HG02981 (cell line): ENCODE results near the gene ZNF275.
"Not testable (repeated sequence)": the region's sequence is repeated elsewhere in the genome, so short reads cannot be mapped to it uniquely, and the experiment has no call there.

Experiments used
- ATAC-seq: cut with Tn5 transposase; IDR thresholded peaks from one replicate; pipeline ENCODE4 v1.9.1; 2021; ENCODE audit warnings: mild to moderate bottlenecking, moderate library complexity; ENCODE audit not compliant: unreplicated experiment

The ZNF275 gene

DNA sequence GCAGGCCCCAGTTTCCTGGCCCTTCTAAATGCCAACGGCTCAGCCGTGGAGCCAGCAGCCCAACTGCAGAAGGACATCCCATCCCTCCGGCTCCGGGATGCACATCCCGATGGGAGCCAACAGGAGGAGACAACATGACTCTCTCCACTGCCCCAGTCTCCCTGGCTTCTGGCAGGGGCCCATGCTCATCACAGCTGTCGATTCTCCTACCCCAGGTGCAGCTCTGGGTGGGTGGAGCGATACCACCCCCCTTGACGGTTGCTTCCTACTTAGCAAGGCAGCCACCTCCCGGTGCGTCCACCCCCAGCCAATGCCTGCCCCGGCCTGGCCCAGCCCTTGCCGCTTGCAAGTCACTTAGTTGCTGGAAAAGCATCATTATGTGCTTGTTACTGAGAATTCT, 19.5 kb downstream of the ZNF275 start:
- ATAC-seq = no peak

DNA sequence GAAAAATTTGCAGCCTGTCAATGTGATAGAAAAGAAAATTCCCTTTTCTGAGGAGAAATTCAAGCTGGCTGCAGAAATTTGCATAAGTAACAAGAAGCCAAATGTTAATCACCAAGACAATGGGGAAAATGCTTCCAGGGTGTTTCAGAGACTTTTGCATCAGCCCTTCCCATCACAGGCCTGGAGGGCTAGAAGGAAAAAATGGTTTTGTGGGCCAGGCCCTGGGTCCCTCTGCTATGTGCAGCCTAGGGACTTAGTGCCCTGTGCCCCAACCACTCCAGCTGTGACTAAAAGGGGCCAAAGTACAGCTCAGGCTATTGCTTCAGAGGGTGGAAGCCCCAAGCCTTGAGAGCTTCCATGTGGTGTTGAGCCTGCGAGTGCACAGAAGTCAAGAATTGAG, 23.9 kb downstream of the ZNF275 start:
- no peak for ATAC-seq

DNA sequence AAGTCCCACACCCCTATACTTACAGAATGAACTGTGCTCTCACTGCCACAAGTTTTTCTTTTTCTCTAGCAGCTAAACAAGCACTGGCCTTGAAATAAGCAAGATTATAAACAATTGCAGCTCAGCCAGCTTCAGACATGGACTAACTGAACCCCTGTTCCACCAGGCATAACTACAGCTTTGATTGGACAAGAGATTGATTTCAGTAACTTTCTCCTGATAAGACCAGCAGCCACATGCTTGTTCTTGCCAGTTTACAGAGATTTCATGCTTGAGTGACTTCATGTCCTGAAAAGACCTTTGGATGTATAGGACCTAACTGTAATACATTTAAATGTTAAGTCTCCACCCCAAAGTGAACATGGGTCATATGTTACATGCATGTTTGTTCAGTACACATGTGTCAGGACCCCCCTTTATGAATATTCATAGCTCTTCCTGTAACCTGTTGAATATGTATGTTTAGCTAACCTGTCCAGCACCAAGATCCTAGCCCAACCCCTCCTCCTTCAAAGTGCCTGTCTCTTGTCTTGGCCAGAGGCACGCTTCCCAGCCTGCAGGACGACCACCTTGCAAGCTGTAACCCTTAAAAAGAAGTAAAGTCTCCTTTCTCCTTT, 27.9 kb downstream of the ZNF275 start:
- no peak for ATAC-seq

DNA sequence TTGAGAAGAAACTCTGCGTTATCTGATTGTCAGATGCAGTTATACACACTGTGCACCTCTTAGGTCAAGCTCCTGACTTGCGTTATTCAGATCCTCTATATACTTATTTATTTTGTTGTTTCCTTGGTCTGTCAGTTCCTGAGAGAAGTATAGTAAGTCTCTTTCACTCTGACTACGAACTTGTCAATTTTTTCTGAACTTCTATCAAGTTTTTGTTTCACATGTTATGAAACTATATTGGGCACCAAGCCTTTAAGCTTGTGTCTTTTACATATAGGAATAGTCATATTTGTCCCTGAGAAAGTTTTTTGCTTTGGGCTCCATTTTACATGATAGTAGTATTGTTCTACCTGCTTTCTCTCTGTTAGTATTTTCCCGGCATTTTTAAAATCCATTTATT, 31.7 kb downstream of the ZNF275 start:
- ATAC-seq = no peak

DNA sequence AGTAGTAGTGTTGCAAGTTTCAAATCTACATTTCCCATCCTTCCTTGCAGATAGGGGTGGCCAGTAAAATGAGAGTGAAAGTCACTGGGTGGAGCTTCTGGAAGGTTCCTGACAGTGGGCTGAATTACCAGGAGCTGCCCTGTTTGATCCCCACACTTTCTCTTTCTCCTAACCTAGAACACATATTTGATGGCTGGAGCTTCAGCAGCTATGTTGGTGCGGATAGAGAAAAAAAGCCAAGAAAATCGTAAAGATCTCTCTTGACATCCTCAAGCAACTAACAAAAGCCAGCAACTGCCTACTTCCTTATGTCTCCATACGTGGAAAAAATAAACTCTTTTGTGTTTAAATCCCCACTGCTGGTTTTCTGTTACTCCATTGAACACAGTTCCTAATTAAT, 32.2 kb downstream of the ZNF275 start:
- no peak for ATAC-seq

DNA sequence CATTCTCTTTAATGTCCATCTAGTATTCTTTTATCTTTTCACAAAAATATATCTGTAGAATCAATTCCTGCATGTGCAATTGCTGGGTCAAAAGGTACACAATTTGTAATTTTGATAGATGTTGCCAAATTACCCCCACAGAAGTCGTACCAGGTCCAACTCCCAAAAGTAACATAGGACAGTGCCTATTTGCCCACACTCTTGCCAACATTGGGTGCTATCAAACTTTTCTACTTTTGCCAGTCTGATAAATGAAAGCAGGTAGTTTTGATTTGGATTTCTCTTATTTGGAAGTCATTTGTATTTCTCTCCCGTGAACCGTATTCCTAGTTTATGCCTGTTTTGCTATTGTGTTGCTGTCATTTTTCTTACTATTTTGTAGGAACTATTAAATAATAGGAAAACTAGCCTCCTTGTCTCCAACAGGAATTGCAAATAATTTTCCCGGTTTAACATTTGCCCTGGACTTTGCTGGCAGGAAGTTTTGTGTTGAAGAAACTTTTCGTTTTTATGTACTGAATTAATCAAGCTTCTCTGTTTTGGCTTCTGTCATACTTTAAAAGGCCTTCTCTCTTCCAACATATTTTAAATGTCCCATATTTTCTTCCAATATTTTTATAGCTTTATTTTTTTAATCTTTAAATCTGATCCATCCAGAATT, 33.1 kb downstream of the ZNF275 start:
- ATAC-seq = no peak

DNA sequence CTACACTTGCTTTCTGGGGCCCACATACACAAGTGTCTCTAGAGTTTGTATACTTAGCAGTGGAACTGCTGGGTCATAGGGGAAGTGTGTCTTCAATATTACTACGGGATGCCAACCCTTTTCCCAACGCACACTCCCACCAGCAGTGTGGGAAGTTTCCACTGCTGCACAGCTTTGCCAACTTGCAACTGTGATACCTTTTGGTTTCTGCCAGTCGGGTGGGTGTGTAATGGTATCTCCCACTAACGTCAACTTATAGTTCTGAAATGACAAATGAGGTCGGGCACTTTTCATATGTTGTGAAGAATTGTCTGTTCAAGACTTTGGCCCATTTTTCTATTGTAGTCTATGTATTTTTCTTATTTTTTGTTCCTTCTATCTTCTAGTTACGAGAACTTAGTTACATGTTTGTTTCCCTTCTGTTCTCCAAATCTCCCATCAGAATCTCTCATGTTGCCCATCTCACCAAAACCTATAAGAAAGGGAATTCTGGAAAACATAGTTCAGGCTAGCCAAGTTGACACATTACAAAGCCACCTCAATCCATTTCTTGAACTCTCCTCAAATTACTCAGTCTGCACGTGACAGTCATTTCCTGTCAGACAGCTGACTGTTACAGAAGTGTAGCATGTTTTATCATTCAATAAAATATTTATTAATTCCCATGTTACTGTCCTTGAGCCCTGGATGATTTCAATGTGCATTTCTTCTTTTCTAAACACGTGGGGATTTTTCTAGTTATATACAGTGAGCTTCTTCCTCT, 36.5 kb downstream of the ZNF275 start:
- ATAC-seq = no peak

DNA sequence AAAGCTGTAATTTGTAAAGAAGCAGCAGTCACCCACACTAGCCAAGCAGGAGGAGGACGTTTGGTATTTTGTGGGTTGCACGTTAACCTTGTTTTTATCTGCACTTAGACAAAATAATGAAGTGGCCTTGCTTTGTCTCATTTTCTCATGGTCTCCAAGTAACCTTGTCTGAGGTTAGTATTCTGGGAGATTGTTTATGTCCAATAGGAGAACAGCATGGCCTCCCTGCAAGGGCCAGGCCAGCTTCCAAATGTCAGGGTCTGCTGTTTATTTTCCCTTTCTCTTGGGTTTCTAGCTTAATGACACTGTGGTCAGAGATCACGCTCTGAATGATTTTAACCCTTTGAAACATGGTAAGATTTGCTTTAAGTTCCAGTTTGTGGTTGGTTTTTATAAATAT, 37.3 kb downstream of the ZNF275 start:
- no peak for ATAC-seq

DNA sequence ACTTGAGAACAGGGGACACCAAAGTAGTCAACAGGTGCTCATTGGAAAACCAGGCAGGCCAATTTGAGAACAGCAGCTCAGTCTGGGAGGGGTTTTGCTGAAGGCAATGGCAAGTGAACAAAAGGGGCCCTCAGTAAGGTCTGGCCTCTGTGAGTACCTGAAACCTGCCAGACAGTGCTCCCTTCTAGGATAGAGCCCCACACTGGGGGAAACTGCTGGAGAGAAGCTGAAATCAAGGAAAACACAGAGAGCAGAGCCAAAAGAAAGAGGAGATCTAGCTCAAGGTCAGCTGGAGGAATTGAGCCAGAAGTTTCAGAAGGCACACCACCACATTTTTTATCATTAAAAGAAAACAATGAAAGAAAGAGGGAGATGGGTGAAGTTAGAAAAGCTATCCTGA, 39.0 kb downstream of the ZNF275 start:
- ATAC-seq = no peak

DNA sequence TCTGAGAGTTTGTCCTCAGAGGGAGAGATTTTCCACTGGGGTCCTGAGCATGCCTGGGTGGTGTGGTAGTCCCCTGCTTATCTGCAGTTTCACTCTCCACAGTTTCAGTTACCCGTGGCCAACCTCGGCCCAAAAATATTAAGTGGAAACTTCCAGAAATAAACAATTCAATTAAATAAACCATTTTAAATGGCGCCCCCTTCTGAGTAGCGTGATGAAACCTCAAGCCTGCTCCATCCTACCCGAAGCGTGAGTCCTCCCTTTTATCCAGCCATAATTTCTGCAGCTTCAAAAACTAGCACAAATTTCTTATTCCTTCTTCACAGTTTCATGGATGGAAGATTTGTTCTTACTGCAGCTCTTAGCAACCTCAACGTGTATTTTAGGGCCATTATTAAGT, 40.5 kb downstream of the ZNF275 start:
- ATAC-seq = no peak

DNA sequence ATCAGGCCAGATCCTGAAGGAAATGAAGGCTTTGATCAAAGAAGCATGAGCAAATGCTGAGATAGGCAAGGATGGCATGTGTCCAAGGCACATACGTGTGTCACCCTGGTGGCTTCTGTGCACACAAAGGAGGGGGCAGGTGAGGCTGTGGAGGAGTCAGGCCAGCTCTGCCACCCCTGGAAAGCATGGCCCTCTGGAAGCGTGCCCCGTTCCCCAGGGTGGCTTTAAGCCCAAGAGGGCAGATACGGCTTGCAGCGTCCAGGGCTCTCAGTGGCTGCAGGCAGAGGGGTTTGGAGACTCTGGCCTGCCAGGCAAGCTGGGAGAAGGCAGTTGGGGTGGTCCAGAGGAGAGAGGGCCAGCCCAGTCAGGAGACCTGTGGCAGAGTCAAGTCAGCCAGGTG, 41.6 kb downstream of the ZNF275 start:
- ATAC-seq = no peak

DNA sequence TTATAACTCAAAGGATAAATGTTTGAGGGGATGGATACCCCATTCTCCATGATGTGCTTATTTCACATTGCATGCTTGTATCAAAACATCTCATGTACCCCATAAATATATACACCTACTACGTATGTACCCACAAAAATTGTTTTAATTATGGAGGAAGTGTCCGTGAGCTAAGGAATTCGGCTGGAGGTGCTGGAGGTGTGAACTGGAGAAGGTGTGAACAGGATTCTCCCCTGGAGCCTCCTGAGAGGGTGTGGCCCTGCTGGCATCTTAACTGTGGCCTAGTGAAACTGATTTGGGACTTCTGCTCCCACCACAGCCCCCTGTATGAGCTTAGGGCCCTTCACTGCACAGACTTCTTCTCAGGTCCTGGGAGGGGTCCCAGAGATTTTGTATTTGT, 43.8 kb downstream of the ZNF275 start:
- ATAC-seq = no peak

DNA sequence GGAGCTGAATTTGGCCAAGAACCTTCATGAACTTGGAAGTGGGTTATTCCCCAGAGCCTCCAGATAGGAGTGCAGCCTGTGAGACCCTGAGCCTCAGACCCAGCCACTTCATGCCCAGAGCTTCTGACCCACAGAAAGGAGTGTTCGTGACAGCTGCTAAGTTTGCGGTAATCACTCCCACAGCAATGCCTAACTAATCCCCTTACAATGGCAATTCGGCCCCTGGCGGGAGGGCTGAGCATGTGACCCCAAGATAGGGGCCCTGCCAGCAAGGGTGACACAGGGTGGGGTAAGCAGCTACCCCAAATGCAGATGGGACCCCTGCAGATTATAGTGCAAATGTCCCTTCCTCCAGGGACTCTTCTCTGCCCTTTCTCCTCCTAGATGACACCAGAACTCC, 44.7 kb downstream of the ZNF275 start:
- no peak for ATAC-seq

DNA sequence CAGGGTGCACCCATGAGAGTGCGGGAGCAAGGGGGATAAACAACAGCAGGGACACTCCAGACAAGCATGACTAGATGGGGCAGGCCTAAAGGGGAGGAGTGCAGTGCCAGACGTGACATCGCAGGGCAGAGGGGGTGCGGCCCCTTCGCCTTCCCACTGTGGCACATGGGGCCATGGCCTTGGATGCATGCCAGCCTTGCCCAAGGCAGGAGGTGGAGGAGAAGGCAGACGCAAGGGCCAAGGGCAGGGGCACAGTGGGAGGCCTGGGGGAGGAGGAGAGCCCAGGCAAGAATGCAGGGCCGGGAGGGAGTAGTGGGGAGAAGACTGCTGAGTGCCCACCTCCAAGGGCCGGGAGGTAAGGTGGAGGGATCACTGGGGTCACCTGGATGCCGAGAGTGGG, 45.6 kb downstream of the ZNF275 start:
- no peak for ATAC-seq

DNA sequence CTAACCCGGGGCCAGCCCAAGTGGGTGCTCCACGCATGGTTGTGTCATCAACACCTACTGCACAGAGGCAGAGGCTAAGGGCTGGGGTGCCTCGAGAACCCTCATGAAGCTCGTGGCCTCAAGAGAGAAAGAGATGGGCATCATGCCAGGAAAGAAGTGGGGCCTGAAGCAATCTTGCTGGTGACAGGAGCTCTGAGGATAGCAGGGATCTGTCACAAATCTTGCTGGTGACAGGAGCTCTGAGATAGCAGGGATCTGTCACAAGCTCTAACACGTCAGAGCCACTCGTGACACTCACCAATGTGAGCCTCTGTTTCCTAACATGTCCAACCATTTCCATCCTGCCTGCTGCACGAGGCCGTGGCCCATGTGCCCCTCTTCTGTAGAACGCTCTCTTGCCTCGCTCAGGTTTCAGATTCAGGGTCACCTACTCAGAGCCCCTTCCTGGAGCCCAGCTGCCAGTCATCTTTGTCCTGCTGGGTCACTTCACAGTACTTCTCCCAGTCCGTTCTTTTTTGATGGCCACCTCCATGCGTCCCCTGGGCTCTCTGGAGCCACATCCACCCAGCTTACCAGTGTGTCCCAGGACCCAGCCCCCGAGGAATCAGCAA, 46.1 kb downstream of the ZNF275 start:
- ATAC-seq = no peak

DNA sequence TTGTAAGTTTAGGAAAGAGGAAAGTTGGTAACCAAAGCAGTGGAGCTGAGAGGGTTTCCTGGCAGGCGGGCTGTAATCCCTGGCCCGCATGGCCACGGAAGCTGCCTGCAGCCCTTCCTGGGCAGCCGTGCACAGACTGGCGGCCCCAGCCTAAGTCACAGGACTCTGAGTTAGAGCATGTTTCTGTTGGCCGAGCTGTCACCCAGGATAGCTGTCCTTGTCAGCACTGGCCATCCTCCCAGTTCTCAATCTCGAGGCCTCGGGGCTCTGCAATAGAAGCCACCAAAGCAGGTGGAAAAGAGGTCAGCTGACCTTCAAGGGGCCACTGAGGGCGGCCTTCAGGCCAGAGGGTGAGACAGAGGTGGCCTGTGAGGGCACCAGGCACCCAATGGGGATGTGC, 46.7 kb downstream of the ZNF275 start:
- no peak for ATAC-seq

DNA sequence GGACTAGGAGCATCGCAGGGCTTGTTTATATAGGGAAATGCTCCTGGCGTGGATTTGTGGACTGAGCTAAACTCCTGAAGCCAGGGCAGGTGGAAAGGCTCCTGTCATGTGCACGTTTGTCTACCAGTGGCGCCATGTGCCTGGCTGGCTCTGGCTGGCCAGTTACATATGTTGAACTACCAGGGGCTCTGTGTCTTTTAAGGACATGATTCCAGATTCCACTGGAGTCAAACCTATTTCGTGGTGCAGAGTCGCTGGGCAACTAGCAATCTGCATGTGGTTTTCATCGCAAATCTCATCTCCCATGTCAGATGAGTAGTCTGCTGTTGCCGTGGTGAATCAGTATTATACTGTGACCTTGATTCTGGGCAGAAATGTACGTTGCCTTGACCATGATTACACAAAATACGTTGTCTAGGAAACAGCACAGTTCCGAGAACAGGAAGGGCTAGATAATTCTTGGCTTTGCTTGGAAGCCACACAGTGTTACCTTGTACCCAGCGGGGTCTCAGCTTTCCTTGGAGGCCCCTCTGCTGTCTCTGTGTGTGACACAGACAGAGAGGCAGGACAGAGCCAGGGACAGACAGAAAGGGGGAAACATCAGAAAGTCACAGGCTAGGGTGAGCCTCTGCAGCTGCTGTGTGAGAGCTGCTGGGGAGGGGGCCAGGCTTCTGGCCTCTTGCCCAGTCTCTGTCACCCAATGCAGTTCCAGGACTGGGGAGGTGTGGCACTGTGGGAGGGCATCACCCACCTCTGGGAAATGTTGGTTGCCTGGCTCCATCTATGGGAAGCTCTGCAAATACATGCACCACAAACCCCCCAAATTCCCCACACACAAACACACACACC, 48.0 kb downstream of the ZNF275 start:
- no peak for ATAC-seq

DNA sequence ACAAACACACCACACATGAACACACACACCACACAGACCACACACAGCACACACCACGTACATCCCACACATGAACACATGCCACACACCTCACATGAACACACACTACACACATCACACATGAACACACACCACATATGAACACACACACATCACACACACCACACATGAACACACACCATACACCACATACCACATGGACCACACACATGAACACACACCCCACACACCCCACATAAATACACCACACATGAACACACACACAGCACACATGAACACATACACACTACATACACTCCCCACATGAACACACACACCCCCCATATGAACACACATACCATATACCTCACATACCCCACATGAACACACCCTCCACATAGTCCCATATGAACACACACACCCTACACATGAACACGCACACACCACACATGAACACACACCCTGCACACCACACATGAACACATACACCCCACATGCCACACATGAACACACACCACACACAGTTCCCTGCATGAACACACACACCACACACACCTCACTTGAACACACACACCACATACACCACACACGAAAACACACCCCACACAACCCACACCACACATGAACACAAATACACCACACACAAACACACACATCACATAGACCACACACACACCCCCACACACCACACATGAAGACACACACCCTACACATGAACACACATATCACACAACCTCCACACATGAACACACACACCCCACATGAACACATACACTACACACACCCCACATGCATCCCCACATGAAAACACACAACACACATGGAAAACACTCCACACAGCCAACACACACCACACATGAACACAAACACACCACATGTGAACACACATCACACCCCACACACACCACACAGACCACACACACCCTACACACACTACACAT, 48.9 kb downstream of the ZNF275 start:
- ATAC-seq = no peak

DNA sequence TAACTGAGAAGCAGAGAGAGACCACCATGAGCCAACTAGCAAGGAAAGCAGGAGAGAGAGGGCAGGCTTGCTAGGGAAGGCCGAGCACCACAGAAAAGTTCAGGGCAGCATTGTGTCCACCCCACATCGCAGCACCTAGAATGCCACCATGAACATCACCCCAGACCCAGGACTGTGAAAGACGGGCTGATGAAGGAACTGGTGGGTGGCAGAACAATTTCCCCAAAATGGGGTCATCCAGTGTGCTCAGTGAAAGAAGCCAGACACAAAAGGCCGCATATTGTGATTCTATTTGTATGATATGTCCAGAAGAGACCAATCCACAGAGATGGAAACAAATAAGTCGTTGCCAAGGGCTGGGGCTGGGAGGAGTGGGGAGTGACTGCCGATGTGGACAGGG, 50.4 kb downstream of the ZNF275 start:
- no peak for ATAC-seq

DNA sequence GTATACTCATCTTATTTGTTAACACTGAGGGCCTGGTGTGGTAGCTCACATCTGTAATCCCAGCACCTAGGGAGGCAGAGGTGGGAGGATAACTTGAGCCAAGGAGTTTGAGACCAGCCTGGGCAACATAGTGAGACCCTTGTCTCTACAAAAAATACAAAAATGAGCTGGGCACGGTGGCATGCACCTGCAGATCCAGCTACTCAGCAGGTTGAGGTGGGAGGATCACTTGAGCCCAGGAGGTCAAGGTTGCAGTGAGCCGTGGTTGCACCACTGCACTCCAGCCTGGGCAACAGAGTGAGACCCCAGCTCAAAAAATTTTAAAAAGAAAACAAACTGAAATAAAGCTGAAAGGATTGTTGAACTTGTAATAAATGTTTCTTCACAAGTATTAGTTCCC, 51.0 kb downstream of the ZNF275 start:
- ATAC-seq = not testable (repeated sequence)
